ENCODE data around the gene CCDC13.
A peak's percentile ranks its signal among the peaks of the same experiment; 100 is the strongest.

CCDC13 gene

DNA sequence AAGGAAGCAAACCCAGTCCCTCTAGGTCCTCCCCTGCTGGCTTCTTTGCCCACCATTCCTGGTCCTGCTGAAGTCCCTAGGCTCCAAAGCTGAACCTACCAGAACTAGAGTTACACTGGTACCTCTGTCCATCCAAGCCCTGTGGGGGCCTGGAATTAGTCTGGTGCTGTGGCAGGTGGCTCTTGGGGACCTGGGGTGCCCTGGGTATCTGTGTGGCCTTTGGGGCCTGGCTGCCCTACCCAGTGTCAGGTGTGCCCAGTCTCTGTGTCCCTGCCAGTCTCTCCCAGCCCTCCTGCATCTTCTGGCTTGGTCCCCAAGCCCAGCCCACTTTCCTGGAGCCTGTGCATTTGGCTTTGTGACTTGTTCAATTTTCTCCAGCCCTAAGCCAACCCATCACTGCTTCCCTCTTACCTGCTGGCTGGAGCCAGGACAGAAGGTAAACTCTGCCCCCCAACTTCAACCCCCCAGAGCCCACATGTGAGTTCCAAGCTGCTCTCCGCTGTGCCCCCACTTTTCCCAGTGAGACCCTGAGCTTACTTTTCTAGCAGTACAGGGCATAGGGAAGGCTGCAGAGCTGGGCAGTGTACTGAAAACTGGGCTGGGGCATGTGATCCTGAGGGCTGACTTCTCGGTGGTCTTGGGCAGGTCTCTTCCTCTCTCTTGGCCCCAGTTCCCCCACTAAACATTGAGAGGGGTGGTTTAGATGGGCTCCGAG lies 42.2 kb downstream of the CCDC13 start:
- Histone ChIP-seq H3K4me3 (no peak overlapping the region), H3K27ac (no peak overlapping the region)
- TF ChIP-seq CTCF (IDR thresholded peaks at IDR 0.05): no peak
- peak; percentile 38 for DNase-seq (ENCODE audit: low spot score)

DNA sequence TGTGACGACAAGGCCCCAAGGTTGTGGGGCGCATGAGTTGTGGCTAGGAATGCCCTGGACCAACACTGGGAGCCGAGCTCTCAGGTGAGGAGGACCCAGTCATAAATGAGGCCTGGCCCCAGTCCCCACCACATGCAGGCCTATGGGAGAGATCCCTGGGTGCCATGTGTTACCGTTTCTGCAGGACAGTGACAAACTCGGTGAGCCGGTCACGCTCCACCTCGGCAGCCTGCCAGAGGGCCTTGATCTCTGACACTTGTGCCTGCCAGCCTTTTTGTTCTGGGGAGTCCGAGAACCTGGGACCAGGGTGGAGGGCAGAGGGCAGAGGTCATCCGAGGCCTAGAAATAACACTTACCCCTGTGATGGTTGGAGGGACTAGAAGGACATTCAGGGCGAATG lies 42.8 kb downstream of the CCDC13 start:
- TF ChIP-seq CTCF (IDR thresholded peaks at IDR 0.05): no peak
- peak; percentile 62 for DNase-seq (ENCODE audit: low spot score)
- no peak overlapping the region for H3K27ac ChIP-seq
- H3K4me3 ChIP-seq: no peak overlapping the region

DNA sequence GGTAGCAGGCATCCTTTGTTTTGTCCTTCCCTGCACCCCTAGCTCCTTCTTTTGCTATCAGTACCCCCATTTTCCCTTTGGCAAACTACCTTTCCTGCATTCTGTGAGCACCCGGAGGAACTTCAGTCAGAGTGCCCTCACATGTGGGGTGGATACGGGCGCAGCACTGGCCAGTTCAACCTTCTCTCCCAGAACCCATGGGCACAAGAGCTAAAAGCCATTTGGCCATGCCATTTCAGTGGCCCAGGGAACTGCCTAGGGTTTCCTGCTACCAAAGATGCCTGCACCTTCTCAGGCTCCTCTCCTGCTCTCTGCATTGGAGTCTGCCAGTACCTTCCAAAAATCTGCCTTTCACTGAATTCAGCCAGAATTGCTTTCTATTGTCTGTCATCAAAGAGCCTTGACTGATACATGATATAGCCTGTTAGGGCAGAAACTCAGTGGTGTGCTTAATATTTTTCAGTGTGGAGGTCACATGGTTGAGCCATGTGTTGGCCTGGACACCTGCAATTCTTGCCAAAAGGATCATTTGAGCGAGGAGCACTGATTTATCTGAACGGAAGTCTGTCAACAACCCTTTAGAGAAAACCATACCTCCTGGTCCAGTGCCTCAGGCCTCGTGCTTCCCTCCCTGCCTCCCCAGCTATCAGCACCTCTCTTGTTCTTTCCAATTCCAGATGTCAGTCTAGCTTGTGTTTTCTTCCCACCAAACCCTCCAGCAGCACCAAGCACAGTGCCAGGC lies 43.5 kb downstream of the CCDC13 start:
- H3K4me3 ChIP-seq: no peak overlapping the region
- peak overlapping the region in 1 of 2 donors; percentile 19 for H3K27ac ChIP-seq
- DNase-seq (ENCODE audit: low spot score): peak; percentile 26
- no peak for TF ChIP-seq CTCF (IDR thresholded peaks at IDR 0.05)

GRCh38 chr3:42728668-42729364 lies 44.2 kb downstream of the CCDC13 start:
- no peak overlapping the region for H3K27ac ChIP-seq
- DNase-seq (ENCODE audit: low spot score): peak; percentile 49
- TF ChIP-seq CTCF (IDR thresholded peaks at IDR 0.05): no peak
- H3K4me3 ChIP-seq: no peak overlapping the region

- DNase-seq (ENCODE audit: low spot score): peak; percentile 43
- Histone ChIP-seq H3K27ac (no peak overlapping the region), H3K4me3 (no peak overlapping the region)
- TF ChIP-seq CTCF (IDR thresholded peaks at IDR 0.05): no peak
Observed at GRCh38 chr3:42728056-42728455, 45.0 kb downstream of the CCDC13 start.

DNA sequence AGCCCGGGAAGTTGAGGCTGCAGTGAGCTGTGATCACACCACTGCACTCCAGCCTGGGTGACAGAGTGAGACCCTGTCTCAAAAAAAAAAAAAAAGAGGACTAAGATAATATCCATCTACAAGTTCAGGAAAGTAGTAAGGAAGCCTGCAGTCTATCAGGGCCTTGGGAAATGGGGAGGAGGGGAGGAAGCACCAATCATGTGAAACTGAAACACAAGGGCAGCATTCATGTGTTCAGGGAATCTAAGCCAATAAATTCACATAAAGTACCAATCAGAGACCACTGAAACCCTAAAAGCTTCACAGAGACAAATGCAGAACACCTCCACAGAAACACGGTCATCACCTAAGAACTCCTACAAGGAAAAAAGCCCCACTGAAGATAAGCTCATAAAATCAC lies 47.6 kb downstream of the CCDC13 start:
- DNase-seq (ENCODE audit: low spot score): no peak
- TF ChIP-seq CTCF (IDR thresholded peaks at IDR 0.05): no peak
- Histone ChIP-seq H3K4me3 (no peak overlapping the region), H3K27ac (no peak overlapping the region)

Measured in coronary artery (tissue), 2 donors.